Measurements from ENCODE around the gene HAPLN2. TPM values are rescaled to one million over a fixed set of nuclear protein-coding genes. Genes with fewer than 3 reads are reported as not detected.

The HAPLN2 gene
- total RNA-seq, 6 experiments from 2014 or later = not detected

DNA sequence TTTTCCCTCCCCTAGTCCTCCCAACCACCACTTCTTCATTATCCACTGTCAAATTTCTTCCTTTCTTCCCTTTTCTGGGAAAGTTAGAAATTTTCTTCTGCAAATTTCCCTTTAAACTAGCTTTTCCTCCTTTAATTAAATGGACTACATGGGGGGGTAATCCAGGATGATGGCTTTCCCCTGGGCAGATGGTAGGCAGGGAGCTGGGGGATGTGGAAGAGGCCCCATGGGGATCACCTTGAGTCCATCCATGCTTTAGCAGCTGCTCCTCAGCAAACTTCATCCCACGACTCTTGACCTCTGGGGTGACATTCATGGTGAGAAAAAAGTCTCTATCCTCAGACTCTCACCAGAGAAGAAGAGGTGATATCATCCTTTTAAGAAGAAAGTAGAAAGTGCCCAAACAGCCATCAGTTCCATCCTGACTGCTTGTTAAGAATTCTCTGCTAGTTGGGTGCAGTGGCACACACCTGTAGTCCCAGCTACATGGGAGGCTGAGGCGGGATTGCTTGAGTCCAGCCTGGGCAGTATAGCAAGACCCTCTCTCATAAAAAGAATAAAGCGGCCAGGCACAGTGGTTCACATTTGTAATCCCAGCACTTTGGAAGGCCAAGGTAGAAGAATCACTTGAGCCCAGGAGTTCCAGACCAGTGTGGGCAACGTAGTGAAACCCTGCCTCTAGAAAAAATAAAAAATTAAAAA is 20.3 kb upstream of the HAPLN2 start:
- no peak for DNase-seq
- intact Hi-C loops (cut with DNase I) = no loop called here
- no peak for ATAC-seq
- Histone ChIP-seq H3K9me3 (no peaks in the 10 kb centered on the region), H3K4me1 (peaks cover 0 to 17% (median 3%) of the 10 kb centered on the region in 4 donors), H3K27me3 (no peaks in the 10 kb centered on the region), H3K36me3 (peaks cover 0 to 26% (median 0%) of the 10 kb centered on the region in 4 donors), H3K27ac (no peak overlapping the region), H3K4me3 (no peak overlapping the region)
- 96% methylated on average over 4 of the region's 4 CpGs for WGBS (ENCODE audit: insufficient coverage, low coverage, low lambda C conversion rate, missing lambda C conversion rate)
- TF ChIP-seq CTCF (IDR thresholded peaks at IDR 0.05) = no peak
- TF ChIP-seq POLR2A (IDR thresholded peaks at IDR 0.05) = no peak

DNA sequence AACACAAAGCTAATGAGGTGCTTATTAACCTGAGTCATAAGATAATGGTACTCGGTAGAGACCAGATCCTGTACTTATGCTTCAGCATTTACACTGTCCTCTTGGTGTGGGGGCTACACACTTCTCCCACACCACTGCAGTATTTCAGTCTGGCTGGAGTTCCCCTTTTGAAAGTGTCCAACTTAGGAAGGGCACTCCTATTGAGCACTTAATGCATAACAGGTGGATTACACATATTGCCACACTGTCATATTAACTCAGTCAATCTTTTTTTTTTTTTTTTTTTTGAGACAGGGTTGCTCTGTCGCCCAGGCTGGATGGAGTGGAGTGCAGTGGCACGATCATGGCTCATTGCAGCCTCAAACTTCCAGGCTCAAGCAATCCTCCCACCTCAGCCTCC is 19.4 kb upstream of the HAPLN2 start:
- peak in 1 of 4 donors; percentile 32 for ATAC-seq
- Histone ChIP-seq H3K27me3 (no peaks in the 10 kb centered on the region), H3K4me3 (no peak overlapping the region), H3K4me1 (peaks cover 0 to 17% (median 3%) of the 10 kb centered on the region in 4 donors), H3K36me3 (peaks cover 0 to 20% (median 0%) of the 10 kb centered on the region in 4 donors), H3K27ac (no peak overlapping the region), H3K9me3 (no peaks in the 10 kb centered on the region)
- 50% methylated on average over 2 of the region's 3 CpGs for WGBS (ENCODE audit: insufficient coverage, low coverage, low lambda C conversion rate, missing lambda C conversion rate)
- no peak for DNase-seq
- intact Hi-C loops (cut with DNase I) = loop anchor here in 1 of 2 donors (10.0 kb wide), 1 partner anchor 135 kb away; no protein-coding TSS in a partner anchor
- TF ChIP-seq POLR2A (IDR thresholded peaks at IDR 0.05) (no peak), CTCF (IDR thresholded peaks at IDR 0.05) (no peak)

DNA sequence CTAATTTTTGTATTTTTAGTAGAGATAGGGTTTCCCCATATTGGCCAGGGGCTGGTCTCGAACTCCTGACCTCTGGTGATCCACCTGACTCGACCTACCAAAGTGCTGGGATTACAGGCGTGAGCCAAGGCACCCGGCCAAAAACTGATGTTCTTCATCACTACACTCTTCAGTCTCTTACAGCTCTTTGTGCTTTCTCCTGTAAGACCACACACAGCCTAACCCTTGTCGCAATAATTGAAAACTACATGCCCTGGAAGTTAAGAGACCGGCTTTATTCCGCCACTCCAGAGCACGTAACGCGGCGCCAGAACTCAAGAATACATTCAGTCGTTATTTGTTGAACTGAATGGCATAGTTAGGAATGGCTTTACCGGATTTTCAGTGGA is 18.5 kb upstream of the HAPLN2 start:
- DNase-seq (no peak), ATAC-seq (peak in 2 of 4 donors; percentile 11 to 17)
- H3K36me3 ChIP-seq = peaks cover 0 to 16% (median 0%) of the 10 kb centered on the region in 4 donors
- peak overlapping the region; percentile 59 to 88 (median 84) for H3K4me3 ChIP-seq
- peak overlapping the region in 1 of 3 donors; percentile 43 for H3K27ac ChIP-seq
- H3K4me1 ChIP-seq = peaks cover 0 to 17% (median 3%) of the 10 kb centered on the region in 4 donors
- intact Hi-C loops (cut with DNase I) = loop anchor here in 1 of 2 donors (10.0 kb wide), 1 partner anchor 136 kb away; no protein-coding TSS in a partner anchor
- TF ChIP-seq POLR2A (IDR thresholded peaks at IDR 0.05) (no peak), CTCF (IDR thresholded peaks at IDR 0.05) (no peak)
- WGBS (ENCODE audit: insufficient coverage, low coverage, low lambda C conversion rate, missing lambda C conversion rate) = under 1% methylated on average over 13 of the region's 13 CpGs
- H3K9me3 ChIP-seq = no peaks in the 10 kb centered on the region
- H3K27me3 ChIP-seq = no peaks in the 10 kb centered on the region

- no peaks in the 10 kb centered on the region for H3K27me3 ChIP-seq
- peak within 1 kb of the TSS in 2 of 3 donors; percentile 19 to 43 for H3K27ac ChIP-seq
- ATAC-seq (peak; percentile 85 to 94 (median 92)), DNase-seq (peak; percentile 70 to 82 (median 77))
- intact Hi-C loops (cut with DNase I) = loop anchor here in 1 of 2 donors (10.0 kb wide), 1 partner anchor 136 kb away; no protein-coding TSS in a partner anchor
- peaks cover 0 to 17% (median 3%) of the 10 kb centered on the region in 4 donors for H3K4me1 ChIP-seq
- 0% methylated on average over 23 of the region's 35 CpGs for WGBS (ENCODE audit: insufficient coverage, low coverage, low lambda C conversion rate, missing lambda C conversion rate)
- H3K4me3 ChIP-seq = peak within 1 kb of the TSS; percentile 59 to 88 (median 84)
- H3K36me3 ChIP-seq = peaks cover 0 to 16% (median 0%) of the 10 kb centered on the region in 4 donors
- TF ChIP-seq CTCF (IDR thresholded peaks at IDR 0.05) = no peak
- peak; percentile 63 for TF ChIP-seq POLR2A (IDR thresholded peaks at IDR 0.05)
- H3K9me3 ChIP-seq = no peaks in the 10 kb centered on the region
Observed at GRCh38 chr1:156601122-156601830, 17.9 kb upstream of the HAPLN2 start, which contains the start of gene GPATCH4. Gene GPATCH4, minus strand, starts transcription at chr1:156601479.
